Cerebellar cortex (tissue), 1 donor: ENCODE measurements around the gene RAB4B.
A peak's percentile ranks its signal among the peaks of the same experiment; 100 is the strongest.
"Not testable (repeated sequence)": the region's sequence is repeated elsewhere in the genome, so short reads cannot be mapped to it uniquely, and the experiment has no call there.

ENCODE experiments used
- DNase-seq: peaks from one replicate; pipeline ENCODE4 v3.0.0-alpha.2; 2015; ENCODE audit warnings: low spot score

Gene RAB4B

GRCh38 chr19:40803857-40804782 lies 26.1 kb downstream of the RAB4B start:
- DNase-seq: no peak

GRCh38 chr19:40804783-40805242 lies 26.8 kb downstream of the RAB4B start:
- peak; percentile 51 for DNase-seq

GRCh38 chr19:40805258-40805868 lies 27.3 kb downstream of the RAB4B start:
- peak; percentile 47 for DNase-seq

- peak; percentile 98 for DNase-seq
These were observed 28.5 kb downstream of the RAB4B start for GRCh38 chr19:40806423-40807146.

- DNase-seq: peak; percentile 56
These were observed 29.3 kb downstream of the RAB4B start for GRCh38 chr19:40807147-40808020.

- DNase-seq: no peak
These were observed 29.9 kb downstream of the RAB4B start for GRCh38 chr19:40808021-40808325.

- DNase-seq: no peak
These were observed 30.4 kb downstream of the RAB4B start for GRCh38 chr19:40808497-40808896.

- no peak for DNase-seq
These were observed 31.5 kb downstream of the RAB4B start for GRCh38 chr19:40809358-40810086.

- no peak for DNase-seq
These were observed 32.1 kb downstream of the RAB4B start for GRCh38 chr19:40810160-40810559.

- peak; percentile 89 for DNase-seq
These were observed 32.8 kb downstream of the RAB4B start for GRCh38 chr19:40810649-40811408.

GRCh38 chr19:40811478-40812341 lies 33.7 kb downstream of the RAB4B start:
- DNase-seq: peak; percentile 40

- not testable (repeated sequence) for DNase-seq
These were observed 34.5 kb downstream of the RAB4B start for GRCh38 chr19:40812571-40812970.

GRCh38 chr19:40813182-40813581 lies 35.1 kb downstream of the RAB4B start:
- no peak for DNase-seq

GRCh38 chr19:40815223-40815622 lies 37.2 kb downstream of the RAB4B start:
- no peak for DNase-seq

- DNase-seq: peak; percentile 29
These were observed 40.7 kb downstream of the RAB4B start for GRCh38 chr19:40818480-40819399.

- DNase-seq: peak; percentile 64
These were observed 41.6 kb downstream of the RAB4B start for GRCh38 chr19:40819479-40820234.

- DNase-seq: no peak
These were observed 44.1 kb downstream of the RAB4B start for GRCh38 chr19:40822161-40822560.
